Mucosa of stomach (tissue), 1 donor: ENCODE data around the gene NDUFAF4.

ENCODE experiments used
- H3K27me3 ChIP-seq: one replicate; pipeline ENCODE4 v1.7.0; 2013; ENCODE audit warnings: mild to moderate bottlenecking, low read length; ENCODE audit not compliant: control insufficient read depth, insufficient read depth
- H3K36me3 ChIP-seq: one replicate; pipeline ENCODE4 v1.7.0; 2013; ENCODE audit warnings: low read length; ENCODE audit not compliant: control insufficient read depth, insufficient read depth
- H3K4me1 ChIP-seq: one replicate; pipeline ENCODE4 v1.7.0; 2013; ENCODE audit warnings: mild to moderate bottlenecking, low read length; ENCODE audit not compliant: control insufficient read depth, insufficient read depth
- H3K4me3 ChIP-seq: one replicate; pipeline ENCODE4 v1.7.0; 2013; ENCODE audit warnings: low read length
- H3K9ac ChIP-seq: one replicate; pipeline ENCODE4 v1.7.0; 2013; ENCODE audit warnings: mild to moderate bottlenecking, low read length, moderate library complexity
- H3K9me3 ChIP-seq: one replicate; pipeline ENCODE4 v1.7.0; 2013; ENCODE audit warnings: mild to moderate bottlenecking, low read length, moderate library complexity; ENCODE audit not compliant: control insufficient read depth
- donor health status: Pancreatic carcinoma.

The NDUFAF4 gene

DNA sequence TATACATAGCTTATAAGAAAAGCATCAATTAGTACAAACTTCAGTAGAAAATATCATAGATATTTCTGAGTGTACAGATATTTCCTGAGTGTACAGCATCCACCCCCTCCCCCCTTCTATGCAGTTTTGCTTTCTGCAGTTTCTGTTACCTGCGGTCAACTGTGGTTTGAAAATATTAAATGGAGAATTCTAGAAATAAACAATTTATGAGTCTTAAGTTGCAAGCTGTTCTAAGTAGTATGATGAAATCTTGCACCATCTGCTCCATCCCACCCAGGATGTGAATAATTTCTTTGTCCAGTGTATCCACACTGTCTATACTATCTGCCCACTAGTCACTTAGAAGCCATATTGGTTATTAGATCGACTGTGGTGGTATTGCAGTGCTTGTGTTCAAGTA lies 44.6 kb downstream of the NDUFAF4 start:
- Histone ChIP-seq H3K9me3 (no peaks in the 10 kb centered on the region), H3K4me3 (no peak overlapping the region), H3K27me3 (no peaks in the 10 kb centered on the region), H3K36me3 (no peaks in the 10 kb centered on the region), H3K4me1 (no peaks in the 10 kb centered on the region), H3K9ac (no peak overlapping the region)

DNA sequence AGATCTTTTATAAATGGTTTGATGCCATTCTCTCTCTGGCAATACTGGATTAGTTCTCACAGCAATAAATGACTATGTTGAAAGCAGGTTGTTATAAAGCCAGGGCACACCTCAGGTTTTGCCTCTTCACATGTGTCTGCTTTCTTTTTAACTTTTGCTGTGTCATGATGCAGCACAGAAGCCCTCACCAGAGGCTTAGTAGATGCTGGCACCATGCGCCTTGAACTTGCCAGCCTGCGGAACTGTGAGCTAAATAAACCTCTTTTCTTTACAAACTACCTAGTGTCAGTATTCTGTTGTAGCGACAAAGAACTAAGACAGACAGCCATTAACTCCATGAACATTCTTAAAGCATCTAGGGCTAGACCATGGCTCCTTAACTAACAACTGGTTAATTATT lies 45.1 kb downstream of the NDUFAF4 start:
- Histone ChIP-seq H3K4me1 (no peaks in the 10 kb centered on the region), H3K36me3 (no peaks in the 10 kb centered on the region), H3K27me3 (no peaks in the 10 kb centered on the region), H3K9me3 (no peaks in the 10 kb centered on the region), H3K4me3 (no peak overlapping the region), H3K9ac (no peak overlapping the region)

GRCh38 chr6:96851858-96852257 lies 45.8 kb downstream of the NDUFAF4 start:
- H3K4me1 ChIP-seq = no peaks in the 10 kb centered on the region

DNA sequence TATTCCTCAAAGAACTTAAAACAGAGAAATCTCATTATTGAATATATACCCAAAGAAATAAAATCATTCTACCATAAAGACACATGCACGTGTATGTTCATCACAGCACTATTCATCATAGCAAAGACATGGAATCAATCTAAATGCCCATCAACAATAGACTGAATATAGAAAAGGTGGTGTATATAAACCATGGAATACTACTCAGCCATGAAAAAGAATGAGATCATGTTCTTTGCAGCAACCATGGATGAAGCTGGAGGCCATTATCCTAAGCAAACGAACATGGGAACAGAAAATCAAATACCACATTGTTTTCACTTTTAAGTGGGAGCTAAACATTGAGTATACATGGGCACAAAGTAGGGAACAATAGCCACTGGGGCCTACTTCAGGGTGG lies 48.1 kb downstream of the NDUFAF4 start:
- Histone ChIP-seq H3K27me3 (no peaks in the 10 kb centered on the region), H3K9ac (no peak overlapping the region), H3K9me3 (no peaks in the 10 kb centered on the region), H3K4me3 (no peak overlapping the region), H3K36me3 (no peaks in the 10 kb centered on the region), H3K4me1 (no peaks in the 10 kb centered on the region)

More at GRCh38 chr6:96851858-96852257, 45.8 kb downstream of the NDUFAF4 start:
- Histone ChIP-seq H3K9me3 (no peaks in the 10 kb centered on the region), H3K27me3 (no peaks in the 10 kb centered on the region), H3K4me3 (no peak overlapping the region), H3K36me3 (no peaks in the 10 kb centered on the region), H3K9ac (no peak overlapping the region)

DNA sequence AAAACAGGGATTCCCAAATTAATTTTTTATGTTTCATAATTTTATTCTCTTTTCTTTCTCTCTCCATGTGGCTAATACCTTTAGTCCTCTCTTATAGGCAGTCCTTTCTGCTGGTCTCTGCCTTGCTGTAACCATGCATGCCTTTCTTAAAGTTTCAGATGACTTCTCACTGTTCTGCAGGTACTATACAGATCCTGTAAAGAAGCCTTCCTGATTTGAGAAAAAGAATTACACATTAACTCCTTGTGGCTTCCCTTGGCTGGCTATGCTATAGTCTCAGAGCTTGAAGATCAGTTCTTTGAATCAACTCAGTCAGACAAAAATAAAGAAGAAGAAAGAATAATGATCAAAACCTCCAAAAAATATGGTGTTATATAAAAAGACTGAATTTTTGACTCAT lies 53.2 kb downstream of the NDUFAF4 start:
- Histone ChIP-seq H3K9ac (no peak overlapping the region), H3K27me3 (no peaks in the 10 kb centered on the region), H3K4me3 (no peak overlapping the region), H3K4me1 (no peaks in the 10 kb centered on the region), H3K9me3 (no peaks in the 10 kb centered on the region), H3K36me3 (no peaks in the 10 kb centered on the region)

DNA sequence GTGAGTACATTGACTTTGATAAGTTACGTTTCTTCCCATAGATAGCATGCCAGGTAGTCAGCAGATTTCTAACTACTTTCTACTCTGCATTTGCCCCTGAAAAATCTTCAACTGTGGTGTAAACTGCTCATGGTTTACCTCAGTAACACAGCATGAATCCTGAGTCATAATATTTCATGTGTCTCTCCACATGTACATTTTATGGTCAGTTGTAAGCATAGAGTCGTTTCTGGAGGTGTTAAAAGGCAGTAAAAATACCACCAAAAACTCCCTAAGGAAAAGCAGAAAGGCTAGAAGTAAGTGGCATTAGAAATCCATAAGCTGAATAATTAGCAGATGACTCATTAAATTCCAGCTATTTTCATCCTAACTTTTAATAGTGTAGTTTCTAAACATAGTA lies 56.3 kb downstream of the NDUFAF4 start:
- Histone ChIP-seq H3K9ac (no peak overlapping the region), H3K27me3 (peaks cover 17% of the 10 kb centered on the region), H3K9me3 (no peaks in the 10 kb centered on the region), H3K4me1 (no peaks in the 10 kb centered on the region), H3K36me3 (no peaks in the 10 kb centered on the region), H3K4me3 (no peak overlapping the region)
